GM19467 (cell line): ENCODE results near the gene COMMD4.
"Not testable (repeated sequence)": the region's sequence is repeated elsewhere in the genome, so short reads cannot be mapped to it uniquely, and the experiment has no call there.

Experiments
- ATAC-seq: cut with Tn5 transposase; IDR thresholded peaks from one replicate; pipeline ENCODE4 v1.9.1; 2021; ENCODE audit warnings: mild to moderate bottlenecking, moderate library complexity; ENCODE audit not compliant: unreplicated experiment

COMMD4 gene

DNA sequence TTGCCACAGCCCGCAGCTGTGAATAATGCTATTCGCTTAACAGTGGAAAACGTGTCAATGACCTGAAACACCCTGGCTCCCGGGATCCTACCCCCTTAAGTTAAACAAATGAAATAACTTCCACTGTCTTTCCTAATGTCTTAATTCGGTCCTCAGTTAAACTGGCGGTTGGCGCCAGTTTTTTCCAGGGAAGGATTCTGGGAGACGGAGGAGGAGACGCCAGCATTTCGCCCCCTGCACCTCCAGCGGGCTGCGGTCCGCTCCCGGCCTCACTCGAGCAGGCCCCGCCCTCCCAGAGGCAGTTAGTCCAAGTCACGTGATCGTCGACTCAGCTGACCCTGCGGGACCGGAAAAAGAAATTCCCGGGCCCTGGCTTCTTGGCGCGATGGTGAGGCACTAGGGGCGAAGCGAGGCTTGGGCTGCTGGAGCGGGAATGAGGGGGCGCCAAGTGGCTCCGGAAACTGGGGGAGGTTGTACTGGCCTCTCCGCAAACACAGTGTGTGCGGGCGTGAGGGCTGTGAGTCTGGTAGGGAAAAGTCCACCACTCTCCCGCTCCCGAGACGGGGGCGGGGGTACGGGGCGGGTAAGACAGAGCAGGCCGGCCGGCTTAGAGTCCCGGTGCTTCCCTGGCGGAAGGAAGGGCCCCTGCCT, at the start of gene COMMD4:
Gene COMMD4, plus strand, starts transcription at position 359 of the 651 bp plus-strand sequence. Its CDS starts 27 bp downstream, at position 386.
- no peak for ATAC-seq

DNA sequence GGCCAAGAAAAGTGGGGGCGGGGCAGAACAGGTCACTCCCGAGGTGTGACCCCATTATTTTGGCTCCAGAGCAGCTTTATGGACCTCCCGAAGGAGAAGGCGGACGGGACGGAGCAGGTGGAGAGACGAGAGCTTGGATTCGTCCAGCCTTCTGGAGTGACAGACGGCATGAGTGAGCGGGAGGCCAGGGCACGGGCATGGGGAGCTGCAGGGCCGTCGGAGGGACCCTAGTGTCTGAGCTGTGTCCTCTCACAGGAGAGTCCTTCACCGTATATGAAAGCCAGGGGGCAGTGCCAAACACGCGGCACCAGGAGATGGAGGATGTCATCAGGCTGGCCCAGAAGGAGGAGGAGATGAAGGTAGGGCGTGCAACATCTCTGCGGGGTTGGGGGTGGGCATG, 42.2 kb upstream of the COMMD4 start:
- ATAC-seq = not testable (repeated sequence)

DNA sequence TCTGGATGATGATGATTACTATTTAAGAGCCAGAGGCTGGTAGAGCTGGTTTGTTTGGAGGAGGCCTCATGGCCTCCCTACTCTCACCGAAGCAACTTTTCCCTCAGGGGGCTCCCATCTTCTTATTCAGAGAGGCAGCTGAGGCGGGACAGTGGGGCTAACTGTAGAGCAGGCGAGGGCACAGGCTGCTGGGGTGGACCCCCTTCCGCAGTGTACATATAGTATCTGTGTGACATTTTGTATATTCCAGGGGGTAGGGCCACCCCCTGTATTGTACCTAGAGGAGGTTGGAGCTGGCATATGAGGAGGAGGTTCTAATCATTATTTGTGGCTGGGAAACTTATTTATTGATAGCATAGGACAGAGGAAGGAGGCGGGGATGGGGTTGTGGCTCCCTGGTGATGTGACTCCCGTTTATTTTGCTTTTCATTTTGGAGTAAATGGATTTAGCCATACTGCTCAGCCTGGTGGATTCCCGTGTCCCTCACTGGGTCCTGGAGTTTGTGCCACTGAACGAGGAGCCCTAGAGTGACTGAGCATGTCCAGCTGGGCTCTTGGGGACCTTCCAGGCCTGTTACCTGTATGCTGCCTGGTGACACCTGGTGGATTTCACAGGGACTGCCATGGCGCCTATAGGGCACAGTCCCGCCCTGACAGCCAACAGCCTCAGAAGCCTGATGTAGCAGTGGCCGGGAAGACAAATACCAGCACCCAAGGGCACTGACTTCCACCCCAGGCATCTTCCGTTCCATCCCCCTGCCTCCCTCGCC, 37.1 kb upstream of the COMMD4 start:
- not testable (repeated sequence) for ATAC-seq

DNA sequence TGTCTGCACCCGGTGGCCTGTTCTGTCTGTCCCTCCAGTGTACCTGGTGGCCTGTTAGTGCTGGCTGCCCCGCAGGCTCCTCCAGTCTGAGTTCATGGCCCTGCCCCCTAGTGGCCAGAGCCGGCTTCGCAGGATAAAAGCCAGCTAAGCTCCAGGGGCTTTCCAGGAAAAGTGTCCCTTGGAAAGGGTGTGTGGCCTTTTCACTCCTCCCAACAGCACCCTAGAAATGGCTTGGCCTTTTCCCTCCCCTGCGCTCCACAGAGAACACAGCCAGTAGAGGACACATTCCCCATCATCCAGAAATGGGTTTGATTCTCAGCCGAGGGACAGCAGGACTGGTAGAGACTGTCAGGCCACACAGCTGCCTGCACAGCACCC, 36.6 kb upstream of the COMMD4 start:
- not testable (repeated sequence) for ATAC-seq

DNA sequence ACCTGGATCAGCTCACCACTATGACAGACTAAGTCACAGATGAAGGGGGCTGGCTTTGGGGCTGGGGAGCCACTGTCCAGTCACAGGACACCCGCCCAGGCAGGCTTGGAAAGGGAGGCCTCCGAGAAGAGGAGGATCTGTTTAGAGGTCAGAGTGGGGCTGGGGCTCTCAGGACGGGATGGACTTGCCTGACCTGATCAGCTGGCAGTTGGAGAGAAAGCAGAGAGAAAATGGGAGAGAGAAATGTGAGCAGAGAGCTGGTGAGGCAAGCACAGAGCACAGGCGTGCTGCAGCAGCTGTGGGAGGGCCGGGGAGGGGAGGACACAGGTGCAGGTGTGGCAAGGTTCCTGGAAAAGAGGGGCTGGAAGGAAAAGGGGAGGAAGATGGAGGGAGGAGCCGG, 35.8 kb upstream of the COMMD4 start:
- not testable (repeated sequence) for ATAC-seq

DNA sequence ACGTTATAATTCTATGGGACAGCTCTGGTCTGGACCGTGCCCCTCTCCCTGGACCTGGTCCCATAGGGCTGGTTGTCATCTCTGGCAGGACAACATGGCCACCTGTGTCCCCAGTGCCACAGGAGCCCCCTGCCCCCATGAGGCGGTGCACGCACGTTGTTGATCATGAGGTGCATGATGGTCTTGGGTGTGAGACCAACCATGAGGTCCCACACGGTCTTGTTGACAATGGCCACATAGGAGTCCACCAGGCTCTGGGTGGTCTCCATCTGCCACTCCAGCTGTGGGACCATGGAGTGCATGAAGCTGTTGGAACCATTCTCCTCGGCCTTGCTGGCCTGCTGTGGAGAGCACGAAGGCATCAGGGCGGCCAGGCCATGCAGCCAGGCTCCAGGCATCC, 33.5 kb upstream of the COMMD4 start:
- ATAC-seq = no peak

DNA sequence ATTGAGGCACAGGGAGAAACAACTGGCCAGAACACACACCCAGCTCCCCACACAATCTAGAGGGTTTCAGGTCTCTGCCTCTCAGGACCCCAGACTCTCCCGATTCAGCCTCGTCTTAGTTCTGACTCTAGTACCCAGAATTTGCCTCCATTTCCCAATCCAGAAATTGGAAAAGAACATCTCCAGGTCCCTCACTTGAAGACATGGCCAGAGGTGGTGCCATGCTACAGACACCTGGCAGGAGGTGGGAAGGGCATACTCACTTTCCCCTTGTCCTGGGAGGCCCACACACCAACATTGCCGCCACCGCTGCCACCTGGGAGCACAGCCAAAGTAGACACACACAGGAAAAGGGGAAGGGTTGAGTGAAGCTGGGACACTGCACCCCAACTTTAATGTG, 33.1 kb upstream of the COMMD4 start:
- ATAC-seq = not testable (repeated sequence)

DNA sequence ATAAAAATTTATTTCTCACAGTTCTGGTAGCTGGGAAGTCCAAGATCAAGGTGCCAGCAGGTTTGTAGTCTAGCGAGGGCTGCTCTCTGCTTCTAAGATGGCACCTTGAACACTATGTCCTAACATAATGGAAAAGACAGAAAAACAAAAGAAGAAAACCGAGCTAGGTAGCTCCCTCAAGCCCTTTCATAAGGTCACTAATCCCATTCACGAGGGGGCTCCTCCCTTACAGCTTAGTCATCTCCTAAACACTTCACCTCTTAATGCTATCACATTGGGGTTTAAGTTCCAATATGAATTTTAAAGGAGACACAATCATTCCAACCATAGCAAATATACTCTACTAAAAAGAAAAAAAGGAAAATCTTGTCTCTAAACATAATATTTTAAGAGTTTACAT, 29.7 kb upstream of the COMMD4 start:
- ATAC-seq = no peak

DNA sequence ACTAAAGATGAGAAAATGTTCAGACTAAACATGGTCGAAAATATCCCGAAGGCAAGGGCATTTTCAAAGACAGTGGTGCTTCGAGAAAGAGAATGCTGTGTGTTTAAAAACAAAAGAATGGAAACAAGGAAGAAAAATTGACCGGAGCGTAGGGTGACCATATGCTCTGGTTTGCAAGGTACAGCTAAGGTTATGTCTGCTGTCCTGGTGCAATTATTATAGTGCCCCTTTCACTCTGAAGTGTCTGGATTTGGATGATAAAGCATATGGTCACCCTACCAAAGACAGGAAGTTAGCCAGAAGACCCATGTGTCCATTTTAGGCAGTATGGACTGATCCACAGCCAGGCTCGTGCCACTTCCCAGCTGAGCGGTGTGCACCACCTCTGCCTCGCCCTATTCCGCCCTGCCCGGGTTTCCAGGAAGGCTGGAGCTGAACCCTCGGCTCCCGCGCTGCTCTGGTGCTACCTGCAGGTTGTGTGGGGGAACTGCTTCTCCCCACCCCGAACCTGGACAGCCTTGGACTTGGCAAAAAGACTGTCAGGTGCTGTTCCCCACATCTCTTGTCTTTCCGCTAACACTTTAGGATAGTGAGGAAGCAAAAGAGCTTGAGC, 28.0 kb upstream of the COMMD4 start:
- ATAC-seq = no peak

DNA sequence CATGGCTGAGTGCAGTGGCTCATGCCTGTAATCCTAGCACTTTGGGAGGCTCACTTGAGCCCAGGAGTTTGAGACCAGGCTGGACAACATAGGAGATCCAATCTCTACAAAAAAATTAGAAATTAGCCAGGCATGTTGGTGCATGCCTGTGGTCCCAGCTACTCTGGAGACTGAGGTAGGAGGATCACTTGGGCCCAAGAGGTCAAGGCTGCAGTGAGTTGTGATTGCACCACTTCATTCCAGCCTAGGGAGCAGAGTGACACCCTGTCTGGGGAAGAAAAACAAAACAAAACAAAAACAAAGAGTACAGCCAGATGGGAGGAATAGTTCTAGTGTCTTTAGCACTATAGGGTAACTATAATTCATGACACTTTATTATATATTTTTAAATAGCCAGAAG, 26.2 kb upstream of the COMMD4 start:
- no peak for ATAC-seq

DNA sequence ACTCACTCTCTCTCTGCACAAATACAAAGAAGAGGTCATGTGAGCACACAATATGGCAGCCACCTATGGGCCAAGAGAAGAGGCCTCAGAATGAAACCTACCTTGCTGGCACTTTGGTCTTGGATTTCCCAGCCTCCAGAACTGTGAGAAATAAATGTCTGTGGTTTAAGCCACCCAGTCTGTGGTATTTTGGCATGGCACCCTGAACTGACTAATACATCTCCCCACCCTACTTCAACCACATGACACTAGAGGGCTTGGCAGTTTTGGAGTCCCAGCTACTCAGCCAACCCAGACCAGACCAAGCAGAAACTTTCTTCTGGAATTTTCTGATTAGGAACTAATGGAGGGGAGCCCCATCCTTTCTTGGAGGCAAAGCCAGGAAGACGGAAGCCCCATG, 23.3 kb upstream of the COMMD4 start:
- not testable (repeated sequence) for ATAC-seq

DNA sequence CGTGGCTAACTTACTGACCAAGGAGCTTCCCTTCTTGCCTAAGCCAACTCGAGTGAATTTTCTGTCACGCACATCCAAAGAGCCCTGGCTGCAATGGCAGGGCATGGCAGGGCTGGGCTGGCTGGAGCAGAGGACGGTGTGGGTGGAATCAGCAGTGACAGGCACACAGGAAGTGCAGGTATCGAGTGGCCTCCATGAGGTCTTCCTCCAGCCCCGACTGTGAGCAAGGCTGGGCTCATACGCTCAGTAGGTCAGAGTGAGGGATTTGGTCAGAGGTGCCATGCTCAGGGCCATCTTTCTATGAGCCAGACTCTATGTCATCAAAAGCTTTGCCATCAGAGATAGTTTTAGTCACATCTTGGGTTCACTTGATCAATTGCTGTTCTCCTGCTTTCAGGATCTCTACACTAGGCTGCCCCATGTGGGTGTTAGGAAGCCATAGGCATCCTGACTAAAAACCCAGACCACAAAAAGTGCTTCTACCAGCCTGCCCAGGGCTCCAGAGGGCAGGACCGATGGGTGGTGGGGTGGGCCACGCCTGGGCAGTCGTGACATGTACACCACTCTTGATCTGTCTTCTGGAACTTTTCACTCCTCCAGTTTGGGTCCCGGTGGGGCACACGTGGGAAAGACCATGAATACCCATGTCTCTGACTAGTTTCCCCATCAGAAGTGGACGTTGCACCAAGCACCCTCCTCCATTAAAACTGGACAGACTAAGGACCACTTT, 22.6 kb upstream of the COMMD4 start:
- no peak for ATAC-seq

DNA sequence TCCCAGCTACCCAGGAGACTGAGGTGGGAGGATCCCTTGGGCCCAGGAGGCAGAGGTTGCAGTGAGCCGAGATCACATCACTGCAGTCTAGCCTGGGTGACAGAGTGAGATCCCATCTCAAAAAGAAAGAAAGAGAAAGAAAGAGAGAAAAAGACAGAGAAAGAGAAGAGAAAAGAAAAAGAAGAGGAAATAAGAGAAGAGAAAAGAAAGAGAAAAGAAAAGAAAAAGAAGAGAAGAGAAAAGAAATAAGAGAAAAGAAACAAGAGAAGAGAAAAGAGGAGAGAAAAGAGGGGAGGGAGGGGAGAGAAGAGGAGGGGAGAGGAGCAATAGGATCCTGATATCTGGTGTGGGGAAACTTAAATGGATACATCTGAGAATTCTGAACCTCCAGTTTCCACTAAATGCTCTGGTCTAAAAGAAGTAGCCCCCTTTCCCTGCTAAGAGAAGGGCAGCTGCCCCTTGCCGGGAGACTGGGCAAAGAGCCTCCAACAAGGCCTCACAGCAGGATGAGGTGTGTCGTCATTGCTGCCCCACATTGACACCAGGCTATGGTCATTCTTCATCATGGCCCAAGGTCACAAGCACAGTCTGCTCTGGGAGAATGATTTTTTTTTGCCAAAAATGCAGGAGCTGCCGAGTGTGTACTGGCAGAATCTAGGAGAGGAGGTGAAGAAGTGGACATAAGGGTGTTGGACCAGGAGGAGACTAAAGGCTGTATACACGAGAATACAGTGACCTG, 21.1 kb upstream of the COMMD4 start:
- no peak for ATAC-seq

DNA sequence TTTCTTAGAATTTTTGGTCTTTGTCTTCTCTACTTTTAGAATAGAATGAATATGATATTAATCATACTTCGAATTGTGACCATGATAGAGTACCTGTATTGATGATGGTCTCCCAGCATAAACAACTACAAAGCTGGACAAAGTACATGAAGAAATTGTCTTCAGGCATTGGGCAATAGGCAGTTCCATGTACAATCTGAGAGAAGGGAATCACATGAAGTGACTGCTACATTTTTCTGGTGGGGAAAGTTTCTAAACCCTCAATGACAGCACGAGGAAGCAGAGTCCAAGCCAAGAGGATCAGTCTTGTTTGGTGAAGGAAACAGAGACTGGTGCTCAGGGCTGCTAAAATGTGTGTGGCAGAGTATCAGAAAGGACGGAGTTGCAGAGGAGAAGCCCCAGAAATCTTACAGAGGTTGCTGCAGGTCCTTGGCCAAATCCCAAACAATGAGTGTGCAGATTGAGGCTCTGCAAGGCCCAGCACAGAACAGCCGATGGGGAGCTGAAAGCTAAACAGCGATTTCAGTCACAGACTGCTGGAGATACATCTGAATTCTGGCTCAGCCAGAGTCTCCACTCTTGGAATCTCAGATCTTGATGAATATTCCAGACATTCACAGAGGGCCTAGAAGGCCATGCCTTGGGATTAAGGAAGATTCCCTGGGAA, 16.5 kb upstream of the COMMD4 start:
- not testable (repeated sequence) for ATAC-seq

DNA sequence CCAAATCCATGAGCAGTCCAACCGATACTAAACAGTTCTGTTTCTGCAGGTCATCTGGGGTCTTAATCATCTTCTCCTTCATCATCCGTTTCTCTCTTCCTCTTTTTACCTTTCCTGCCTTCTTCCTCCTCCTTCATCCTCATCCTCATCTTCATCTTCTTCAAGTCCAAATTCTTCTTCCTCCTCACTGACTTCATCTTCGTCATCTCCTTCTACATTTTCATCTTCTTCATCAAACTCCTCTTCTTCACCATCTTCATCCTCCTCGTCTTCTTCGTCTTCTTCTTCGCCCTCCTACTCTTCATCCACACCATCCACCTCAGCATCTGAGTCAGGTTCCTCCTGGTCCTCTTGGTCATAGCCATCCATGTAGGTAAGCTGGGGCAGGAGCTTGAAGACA, 14.2 kb upstream of the COMMD4 start:
- no peak for ATAC-seq

DNA sequence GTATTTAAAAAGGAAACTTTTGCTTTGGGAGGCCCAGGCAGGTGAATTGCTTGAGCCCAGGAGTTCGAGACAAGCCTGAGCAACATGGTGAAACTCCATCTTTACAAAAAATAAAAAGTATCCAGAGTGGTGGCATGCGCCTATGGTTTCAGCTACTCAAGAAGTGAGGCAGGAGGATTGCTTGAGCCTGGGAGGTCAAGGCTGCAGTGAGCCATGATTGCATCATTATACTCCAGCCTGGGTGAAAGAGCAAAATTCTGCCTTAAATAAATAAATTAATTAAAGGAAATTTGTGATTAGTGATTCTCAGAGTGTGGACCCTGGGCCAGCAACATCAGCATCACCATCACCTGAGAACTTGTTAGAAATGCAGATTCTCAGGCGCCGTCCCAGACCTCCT, 9.9 kb upstream of the COMMD4 start:
- no peak for ATAC-seq

DNA sequence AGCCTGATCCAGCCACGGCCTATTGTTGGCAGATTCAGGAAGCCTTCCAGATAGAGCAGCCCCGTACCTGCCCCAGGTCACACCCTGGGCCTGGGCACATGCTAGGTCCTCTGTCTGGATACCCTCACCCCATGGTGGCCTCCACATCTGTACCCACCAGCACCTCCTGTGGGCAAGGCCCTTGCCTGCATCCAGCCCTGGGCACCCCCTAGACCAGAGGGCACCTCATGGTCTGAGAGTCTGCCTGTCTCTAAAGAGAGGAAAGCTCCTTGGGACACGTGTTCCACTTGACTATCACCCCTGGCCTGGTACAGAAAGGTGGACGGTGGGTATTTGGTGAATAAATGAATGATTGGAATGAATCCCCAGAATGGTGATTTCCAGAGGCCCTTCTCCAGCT, 8.9 kb upstream of the COMMD4 start:
- no peak for ATAC-seq

DNA sequence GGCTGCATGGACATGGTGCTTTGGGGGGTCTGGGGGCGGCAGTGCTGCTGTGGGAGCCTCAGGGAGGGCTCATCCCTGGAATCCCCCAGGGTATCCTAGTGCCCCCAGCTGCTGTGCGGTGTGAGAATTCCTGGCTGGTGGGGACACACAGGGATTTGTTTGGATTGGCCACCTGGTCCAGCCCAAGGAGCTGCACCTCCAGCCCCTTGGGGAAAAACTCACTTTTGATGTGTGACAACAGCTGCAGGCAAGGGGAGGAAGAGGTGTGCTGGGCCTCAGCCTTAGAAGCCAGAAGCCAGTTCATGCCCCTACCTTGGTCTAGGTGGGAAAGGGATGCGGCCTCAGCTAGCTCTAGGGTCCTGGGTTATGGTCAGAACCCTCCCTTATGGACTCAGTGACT, 8.4 kb upstream of the COMMD4 start:
- no peak for ATAC-seq

DNA sequence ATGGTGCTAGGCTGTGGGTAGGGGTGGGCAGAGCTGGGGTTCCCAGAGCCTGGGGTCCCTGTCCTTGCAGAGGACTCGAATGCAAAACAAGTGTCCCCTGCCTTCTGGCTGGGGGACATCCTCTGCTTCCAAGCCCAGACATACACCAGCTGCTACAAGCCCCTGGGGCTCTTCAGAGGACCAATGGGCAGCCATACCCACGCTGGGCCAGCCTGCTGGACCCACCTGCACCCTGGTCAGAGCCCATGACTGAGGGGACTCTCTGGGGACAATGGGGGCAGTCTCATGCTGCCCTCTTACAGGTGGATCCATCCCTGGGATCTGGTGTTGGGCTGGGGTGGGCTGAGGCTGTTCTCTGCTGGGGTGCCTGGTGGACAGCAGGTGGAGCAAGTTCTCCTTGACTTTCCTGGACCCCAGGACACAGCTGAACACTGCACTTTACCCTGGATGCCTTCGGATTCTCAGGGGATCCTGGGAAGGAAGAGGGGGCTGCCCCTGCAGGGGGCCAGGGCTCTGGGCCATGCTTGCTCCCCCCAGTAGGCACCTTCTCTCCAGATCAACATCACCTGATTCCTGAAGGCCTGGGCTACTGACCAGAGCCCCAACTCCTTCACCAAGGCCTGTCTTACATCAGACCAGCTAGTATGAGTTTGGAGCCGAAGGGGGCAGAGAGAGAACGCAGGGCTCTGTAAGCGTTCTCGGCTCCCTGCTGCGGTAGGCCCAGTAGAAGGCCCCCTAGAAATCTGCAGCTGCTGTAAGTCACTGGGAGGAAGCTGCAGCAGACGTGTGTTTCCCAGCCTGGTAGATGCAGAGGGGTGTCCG, 7.2 kb upstream of the COMMD4 start:
- ATAC-seq = no peak
